GF-D8 (cell line): ENCODE results near the gene ADAM21.
"Not testable (repeated sequence)": the region's sequence is repeated elsewhere in the genome, so short reads cannot be mapped to it uniquely, and the experiment has no call there.

ENCODE experiments used
- DNase-seq: peaks from one replicate; lab custom pipeline; 2025; lab: John Stamatoyannopoulos, UW

ADAM21 gene

GRCh38 chr14:70477356-70478105, 25.6 kb downstream of the ADAM21 start:
- not testable (repeated sequence) for DNase-seq

GRCh38 chr14:70489579-70490200, 37.7 kb downstream of the ADAM21 start:
- no peak for DNase-seq

GRCh38 chr14:70498191-70498590, 46.2 kb downstream of the ADAM21 start:
- no peak for DNase-seq
